ENCODE data around the gene APOBEC4.
"Not testable (repeated sequence)": the region's sequence is repeated elsewhere in the genome, so short reads cannot be mapped to it uniquely, and the experiment has no call there.

The APOBEC4 gene

GRCh38 chr1:183687546-183688304 is 34.6 kb upstream of the APOBEC4 start:
- DNase-seq, result no peak
- no peaks in the 10 kb centered on the region for H3K36me3 Mint-ChIP-seq (ENCODE audit: low read depth)
- H3K4me1 Mint-ChIP-seq, result no peaks in the 10 kb centered on the region
- H3K4me3 Mint-ChIP-seq, result no peak overlapping the region
- H3K9me3 Mint-ChIP-seq, result peaks cover 5% of the 10 kb centered on the region
- H3K27me3 Mint-ChIP-seq (ENCODE audit: low read depth, poor library complexity), result peaks cover 3% of the 10 kb centered on the region
- no peak overlapping the region for H3K27ac Mint-ChIP-seq
- TF ChIP-seq CTCF (IDR thresholded peaks at IDR 0.05), result no peak

- Mint-ChIP-seq H3K4me1 (no peaks in the 10 kb centered on the region), H3K4me3 (no peak overlapping the region), H3K9me3 (peaks cover 5% of the 10 kb centered on the region), H3K27ac (no peak overlapping the region), H3K27me3 (ENCODE audit: low read depth, poor library complexity) (no peaks in the 10 kb centered on the region), H3K36me3 (ENCODE audit: low read depth) (no peaks in the 10 kb centered on the region)
- TF ChIP-seq CTCF (IDR thresholded peaks at IDR 0.05), result no peak
- no peak for DNase-seq
Observed at GRCh38 chr1:183686229-183686628, 33.1 kb upstream of the APOBEC4 start.

- Mint-ChIP-seq H3K4me1 (no peaks in the 10 kb centered on the region), H3K27me3 (ENCODE audit: low read depth, poor library complexity) (no peaks in the 10 kb centered on the region), H3K4me3 (no peak overlapping the region), H3K9me3 (peaks cover 6% of the 10 kb centered on the region), H3K27ac (no peak overlapping the region), H3K36me3 (ENCODE audit: low read depth) (no peaks in the 10 kb centered on the region)
- peak; percentile 11 for DNase-seq
- TF ChIP-seq CTCF (IDR thresholded peaks at IDR 0.05), result peak; percentile 84
Observed at GRCh38 chr1:183685112-183685713, 32.1 kb upstream of the APOBEC4 start.

- peaks cover 13% of the 10 kb centered on the region for H3K9me3 Mint-ChIP-seq
- not testable (repeated sequence) for H3K4me1 Mint-ChIP-seq; H3K27me3 Mint-ChIP-seq (ENCODE audit: low read depth, poor library complexity); H3K36me3 Mint-ChIP-seq (ENCODE audit: low read depth); DNase-seq; H3K4me3 Mint-ChIP-seq; H3K27ac Mint-ChIP-seq
Observed at GRCh38 chr1:183679363-183679762, 26.2 kb upstream of the APOBEC4 start.

GRCh38 chr1:183678819-183679218 is 25.7 kb upstream of the APOBEC4 start:
- H3K4me1 Mint-ChIP-seq, result no peaks in the 10 kb centered on the region
- H3K36me3 Mint-ChIP-seq (ENCODE audit: low read depth), result no peaks in the 10 kb centered on the region
- no peak for TF ChIP-seq CTCF (IDR thresholded peaks at IDR 0.05)
- peaks cover 12% of the 10 kb centered on the region for H3K9me3 Mint-ChIP-seq
- H3K27me3 Mint-ChIP-seq (ENCODE audit: low read depth, poor library complexity), result peaks cover 3% of the 10 kb centered on the region
- no peak overlapping the region for H3K27ac Mint-ChIP-seq
- H3K4me3 Mint-ChIP-seq, result no peak overlapping the region
- no peak for DNase-seq

DNA sequence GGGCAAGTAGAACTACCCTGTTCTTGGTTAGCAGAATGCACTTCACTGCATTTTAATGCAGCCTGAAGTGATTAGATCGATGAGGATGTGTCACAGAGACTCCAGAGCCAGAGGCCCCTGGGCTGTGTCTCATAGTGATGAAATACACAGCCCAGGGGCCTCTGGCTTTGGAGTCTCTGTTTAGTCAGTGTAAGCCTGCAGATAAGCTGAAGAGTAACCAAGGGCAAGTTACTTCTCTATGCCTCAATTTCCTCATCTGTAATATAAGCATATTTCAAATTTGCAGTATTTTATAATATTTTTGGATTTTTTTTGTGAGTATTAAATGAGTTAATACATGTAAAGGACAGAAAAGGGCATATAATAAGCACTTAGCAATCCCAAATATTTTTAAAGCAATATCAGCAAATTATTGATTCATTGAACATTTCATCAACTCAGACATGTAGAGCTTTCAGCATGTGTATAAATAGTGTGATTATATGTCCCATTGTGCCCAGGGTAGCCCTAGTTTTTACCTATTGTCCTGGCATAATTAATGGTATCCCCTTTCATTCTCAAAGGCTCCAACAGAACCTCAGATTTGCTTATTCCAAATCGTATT is 23.6 kb upstream of the APOBEC4 start:
- H3K27ac Mint-ChIP-seq, result no peak overlapping the region
- H3K4me3 Mint-ChIP-seq, result no peak overlapping the region
- peaks cover 3% of the 10 kb centered on the region for H3K27me3 Mint-ChIP-seq (ENCODE audit: low read depth, poor library complexity)
- no peaks in the 10 kb centered on the region for H3K36me3 Mint-ChIP-seq (ENCODE audit: low read depth)
- no peak for DNase-seq
- no peak for TF ChIP-seq CTCF (IDR thresholded peaks at IDR 0.05)
- H3K4me1 Mint-ChIP-seq, result no peaks in the 10 kb centered on the region
- H3K9me3 Mint-ChIP-seq, result peaks cover 13% of the 10 kb centered on the region
